Measurements from ENCODE around the gene RFXANK.

RFXANK gene

GRCh38 chr19:19239675-19240074, 47.6 kb downstream of the RFXANK start:
- H3K27ac ChIP-seq (ENCODE audit: extremely low read depth, low read depth, low read length), result no peak overlapping the region
- no peaks in the 10 kb centered on the region for H3K36me3 ChIP-seq (ENCODE audit: control insufficient read depth in 2 of 2, insufficient read depth in 1 of 2, low read length in 2 of 2)
- H3K9me3 ChIP-seq (ENCODE audit: control insufficient read depth, insufficient read depth, low read depth, low read length), result no peaks in the 10 kb centered on the region
- H3K4me1 ChIP-seq (ENCODE audit: control insufficient read depth, insufficient read depth, low read length), result no peaks in the 10 kb centered on the region
- H3K4me3 ChIP-seq (ENCODE audit: low read depth, low read length), result no peak overlapping the region
- ChIA-PET POLR2A (no interaction called here), CTCF (no interaction called here)
- TF ChIP-seq ZNF341 (tag by site-specific recombination; IDR thresholded peaks at IDR 0.05; ENCODE audit: low read depth) (no peak), ATF2 (tag by site-specific recombination; IDR thresholded peaks at IDR 0.05; ENCODE audit: low read depth) (no peak), HOXD13 (CRISPR knock-in tag; IDR thresholded peaks at IDR 0.05; ENCODE audit: borderline replicate concordance) (no peak), ZBTB7A (tag by site-specific recombination; IDR thresholded peaks at IDR 0.05; ENCODE audit: low read depth) (no peak), ZNF16 (tag by site-specific recombination; IDR thresholded peaks at IDR 0.05; ENCODE audit: low read depth) (no peak), ZNF658 (tag by site-specific recombination; IDR thresholded peaks at IDR 0.05) (0 out of 2 replicates have a peak, but pooled peaks have one; percentile 46), SP3 (tag by site-specific recombination; IDR thresholded peaks at IDR 0.05) (peak; percentile 44; the same call in 1 of the 2 replicates), WT1 (tag by site-specific recombination; IDR thresholded peaks at IDR 0.05) (peak; percentile 48; the same call in 1 of the 2 replicates), PRDM1 (tag by site-specific recombination; IDR thresholded peaks at IDR 0.05) (peak; percentile 36; the same call in 1 of the 2 replicates), EGR2 (tag by site-specific recombination; IDR thresholded peaks at IDR 0.05; ENCODE audit: low read depth) (peak; percentile 80), ZNF707 (tag by site-specific recombination; IDR thresholded peaks at IDR 0.05) (no peak), ZNF629 (tag by site-specific recombination; IDR thresholded peaks at IDR 0.05) (no peak), ZNF664 (tag by site-specific recombination; IDR thresholded peaks at IDR 0.05) (no peak), KLF7 (tag by site-specific recombination; IDR thresholded peaks at IDR 0.05; ENCODE audit: borderline replicate concordance) (no peak), YY2 (tag by site-specific recombination; IDR thresholded peaks at IDR 0.05) (no peak), ZBTB21 (tag by site-specific recombination; IDR thresholded peaks at IDR 0.05) (no peak), ZNF248 (tag by site-specific recombination; IDR thresholded peaks at IDR 0.05) (no peak), ZFHX2 (tag by site-specific recombination; conservative IDR thresholded peaks at IDR 0.05) (peak; percentile 59; the same call in 1 of the 2 replicates), ZNF610 (tag by site-specific recombination; IDR thresholded peaks at IDR 0.05; ENCODE audit: borderline replicate concordance) (no peak), ZNF391 (tag by site-specific recombination; IDR thresholded peaks at IDR 0.05; ENCODE audit: borderline replicate concordance, low read depth) (no peak), ZSCAN16 (tag by site-specific recombination; IDR thresholded peaks at IDR 0.05) (no peak), ZNF366 (tag by site-specific recombination; conservative IDR thresholded peaks at IDR 0.05) (peak; percentile 81), ZNF157 (tag by site-specific recombination; IDR thresholded peaks at IDR 0.05) (no peak), ZNF221 (tag by site-specific recombination; IDR thresholded peaks at IDR 0.05; ENCODE audit: borderline replicate concordance) (no peak), ZNF776 (tag by site-specific recombination; IDR thresholded peaks at IDR 0.05; ENCODE audit: borderline replicate concordance) (no peak), ZNF311 (tag by site-specific recombination; IDR thresholded peaks at IDR 0.05; ENCODE audit: borderline replicate concordance) (no peak)
- TF ChIP-seq, protein P1, sequence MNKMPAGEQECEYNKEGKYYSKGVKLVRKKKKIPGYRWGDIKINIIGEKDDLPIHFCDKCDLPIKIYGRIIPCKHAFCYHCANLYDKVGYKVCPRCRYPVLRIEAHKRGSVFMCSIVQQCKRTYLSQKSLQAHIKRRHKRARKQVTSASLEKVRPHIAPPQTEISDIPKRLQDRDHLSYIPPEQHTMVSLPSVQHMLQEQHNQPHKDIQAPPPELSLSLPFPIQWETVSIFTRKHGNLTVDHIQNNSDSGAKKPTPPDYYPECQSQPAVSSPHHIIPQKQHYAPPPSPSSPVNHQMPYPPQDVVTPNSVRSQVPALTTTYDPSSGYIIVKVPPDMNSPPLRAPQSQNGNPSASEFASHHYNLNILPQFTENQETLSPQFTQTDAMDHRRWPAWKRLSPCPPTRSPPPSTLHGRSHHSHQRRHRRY (tag by site-specific recombination; IDR thresholded peaks at IDR 0.05), result no peak
- TF ChIP-seq, protein P2, sequence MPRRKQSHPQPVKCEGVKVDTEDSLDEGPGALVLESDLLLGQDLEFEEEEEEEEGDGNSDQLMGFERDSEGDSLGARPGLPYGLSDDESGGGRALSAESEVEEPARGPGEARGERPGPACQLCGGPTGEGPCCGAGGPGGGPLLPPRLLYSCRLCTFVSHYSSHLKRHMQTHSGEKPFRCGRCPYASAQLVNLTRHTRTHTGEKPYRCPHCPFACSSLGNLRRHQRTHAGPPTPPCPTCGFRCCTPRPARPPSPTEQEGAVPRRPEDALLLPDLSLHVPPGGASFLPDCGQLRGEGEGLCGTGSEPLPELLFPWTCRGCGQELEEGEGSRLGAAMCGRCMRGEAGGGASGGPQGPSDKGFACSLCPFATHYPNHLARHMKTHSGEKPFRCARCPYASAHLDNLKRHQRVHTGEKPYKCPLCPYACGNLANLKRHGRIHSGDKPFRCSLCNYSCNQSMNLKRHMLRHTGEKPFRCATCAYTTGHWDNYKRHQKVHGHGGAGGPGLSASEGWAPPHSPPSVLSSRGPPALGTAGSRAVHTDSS (tag by site-specific recombination; IDR thresholded peaks at IDR 0.05), result peak; percentile 30; the same call in 1 of the 2 replicates
- TF ChIP-seq, protein P3, sequence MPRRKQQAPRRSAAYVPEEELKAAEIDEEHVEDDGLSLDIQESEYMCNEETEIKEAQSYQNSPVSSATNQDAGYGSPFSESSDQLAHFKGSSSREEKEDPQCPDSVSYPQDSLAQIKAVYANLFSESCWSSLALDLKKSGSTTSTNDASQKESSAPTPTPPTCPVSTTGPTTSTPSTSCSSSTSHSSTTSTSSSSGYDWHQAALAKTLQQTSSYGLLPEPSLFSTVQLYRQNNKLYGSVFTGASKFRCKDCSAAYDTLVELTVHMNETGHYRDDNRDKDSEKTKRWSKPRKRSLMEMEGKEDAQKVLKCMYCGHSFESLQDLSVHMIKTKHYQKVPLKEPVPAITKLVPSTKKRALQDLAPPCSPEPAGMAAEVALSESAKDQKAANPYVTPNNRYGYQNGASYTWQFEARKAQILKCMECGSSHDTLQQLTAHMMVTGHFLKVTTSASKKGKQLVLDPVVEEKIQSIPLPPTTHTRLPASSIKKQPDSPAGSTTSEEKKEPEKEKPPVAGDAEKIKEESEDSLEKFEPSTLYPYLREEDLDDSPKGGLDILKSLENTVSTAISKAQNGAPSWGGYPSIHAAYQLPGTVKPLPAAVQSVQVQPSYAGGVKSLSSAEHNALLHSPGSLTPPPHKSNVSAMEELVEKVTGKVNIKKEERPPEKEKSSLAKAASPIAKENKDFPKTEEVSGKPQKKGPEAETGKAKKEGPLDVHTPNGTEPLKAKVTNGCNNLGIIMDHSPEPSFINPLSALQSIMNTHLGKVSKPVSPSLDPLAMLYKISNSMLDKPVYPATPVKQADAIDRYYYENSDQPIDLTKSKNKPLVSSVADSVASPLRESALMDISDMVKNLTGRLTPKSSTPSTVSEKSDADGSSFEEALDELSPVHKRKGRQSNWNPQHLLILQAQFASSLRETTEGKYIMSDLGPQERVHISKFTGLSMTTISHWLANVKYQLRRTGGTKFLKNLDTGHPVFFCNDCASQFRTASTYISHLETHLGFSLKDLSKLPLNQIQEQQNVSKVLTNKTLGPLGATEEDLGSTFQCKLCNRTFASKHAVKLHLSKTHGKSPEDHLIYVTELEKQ (tag by site-specific recombination; IDR thresholded peaks at IDR 0.05; ENCODE audit: borderline replicate concordance), result no peak
- TF ChIP-seq, protein P4, sequence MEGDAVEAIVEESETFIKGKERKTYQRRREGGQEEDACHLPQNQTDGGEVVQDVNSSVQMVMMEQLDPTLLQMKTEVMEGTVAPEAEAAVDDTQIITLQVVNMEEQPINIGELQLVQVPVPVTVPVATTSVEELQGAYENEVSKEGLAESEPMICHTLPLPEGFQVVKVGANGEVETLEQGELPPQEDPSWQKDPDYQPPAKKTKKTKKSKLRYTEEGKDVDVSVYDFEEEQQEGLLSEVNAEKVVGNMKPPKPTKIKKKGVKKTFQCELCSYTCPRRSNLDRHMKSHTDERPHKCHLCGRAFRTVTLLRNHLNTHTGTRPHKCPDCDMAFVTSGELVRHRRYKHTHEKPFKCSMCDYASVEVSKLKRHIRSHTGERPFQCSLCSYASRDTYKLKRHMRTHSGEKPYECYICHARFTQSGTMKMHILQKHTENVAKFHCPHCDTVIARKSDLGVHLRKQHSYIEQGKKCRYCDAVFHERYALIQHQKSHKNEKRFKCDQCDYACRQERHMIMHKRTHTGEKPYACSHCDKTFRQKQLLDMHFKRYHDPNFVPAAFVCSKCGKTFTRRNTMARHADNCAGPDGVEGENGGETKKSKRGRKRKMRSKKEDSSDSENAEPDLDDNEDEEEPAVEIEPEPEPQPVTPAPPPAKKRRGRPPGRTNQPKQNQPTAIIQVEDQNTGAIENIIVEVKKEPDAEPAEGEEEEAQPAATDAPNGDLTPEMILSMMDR (tag by site-specific recombination; IDR thresholded peaks at IDR 0.05), result no peak

Measured in HEK293 (cell line).